Activated CD4-positive, alpha-beta T cell treated with anti-CD3 and anti-CD28 coated beads, Interleukin-2, Interleukin-4, amounts not matched to agents 100 ng/mL and 50 ng/mL, durations not matched to agents 16 hours and 8 hours (primary cell): ENCODE measurements around the gene GJB3.
"Not testable (repeated sequence)": the region's sequence is repeated elsewhere in the genome, so short reads cannot be mapped to it uniquely, and the experiment has no call there.

Experiments
- DNase-seq: peaks from one replicate; pipeline ENCODE4 v3.0.0-alpha.2; 2020; ENCODE audit warnings: low spot score

GJB3 gene

DNA sequence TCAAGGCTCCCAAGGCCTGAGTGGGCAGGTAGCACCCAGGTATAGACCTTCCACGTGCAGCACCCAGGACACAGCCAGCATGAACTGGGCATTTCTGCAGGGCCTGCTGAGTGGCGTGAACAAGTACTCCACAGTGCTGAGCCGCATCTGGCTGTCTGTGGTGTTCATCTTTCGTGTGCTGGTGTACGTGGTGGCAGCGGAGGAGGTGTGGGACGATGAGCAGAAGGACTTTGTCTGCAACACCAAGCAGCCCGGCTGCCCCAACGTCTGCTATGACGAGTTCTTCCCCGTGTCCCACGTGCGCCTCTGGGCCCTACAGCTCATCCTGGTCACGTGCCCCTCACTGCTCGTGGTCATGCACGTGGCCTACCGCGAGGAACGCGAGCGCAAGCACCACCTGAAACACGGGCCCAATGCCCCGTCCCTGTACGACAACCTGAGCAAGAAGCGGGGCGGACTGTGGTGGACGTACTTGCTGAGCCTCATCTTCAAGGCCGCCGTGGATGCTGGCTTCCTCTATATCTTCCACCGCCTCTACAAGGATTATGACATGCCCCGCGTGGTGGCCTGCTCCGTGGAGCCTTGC lies 19.7 kb upstream of the GJB3 start:
- DNase-seq: no peak

DNA sequence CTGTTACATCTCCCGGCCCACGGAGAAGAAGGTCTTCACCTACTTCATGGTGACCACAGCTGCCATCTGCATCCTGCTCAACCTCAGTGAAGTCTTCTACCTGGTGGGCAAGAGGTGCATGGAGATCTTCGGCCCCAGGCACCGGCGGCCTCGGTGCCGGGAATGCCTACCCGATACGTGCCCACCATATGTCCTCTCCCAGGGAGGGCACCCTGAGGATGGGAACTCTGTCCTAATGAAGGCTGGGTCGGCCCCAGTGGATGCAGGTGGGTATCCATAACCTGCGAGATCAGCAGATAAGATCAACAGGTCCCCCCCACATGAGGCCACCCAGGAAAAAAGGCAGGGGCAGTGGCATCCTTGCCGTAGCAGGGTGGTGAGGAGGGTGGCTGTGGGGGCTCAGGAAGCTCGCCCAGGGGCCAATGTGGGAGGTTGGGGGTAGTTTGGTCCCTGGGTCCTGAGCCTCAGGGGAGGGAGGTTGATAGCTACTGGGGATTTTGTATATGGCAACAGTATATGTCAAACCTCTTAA lies 19.2 kb upstream of the GJB3 start:
- no peak for DNase-seq

DNA sequence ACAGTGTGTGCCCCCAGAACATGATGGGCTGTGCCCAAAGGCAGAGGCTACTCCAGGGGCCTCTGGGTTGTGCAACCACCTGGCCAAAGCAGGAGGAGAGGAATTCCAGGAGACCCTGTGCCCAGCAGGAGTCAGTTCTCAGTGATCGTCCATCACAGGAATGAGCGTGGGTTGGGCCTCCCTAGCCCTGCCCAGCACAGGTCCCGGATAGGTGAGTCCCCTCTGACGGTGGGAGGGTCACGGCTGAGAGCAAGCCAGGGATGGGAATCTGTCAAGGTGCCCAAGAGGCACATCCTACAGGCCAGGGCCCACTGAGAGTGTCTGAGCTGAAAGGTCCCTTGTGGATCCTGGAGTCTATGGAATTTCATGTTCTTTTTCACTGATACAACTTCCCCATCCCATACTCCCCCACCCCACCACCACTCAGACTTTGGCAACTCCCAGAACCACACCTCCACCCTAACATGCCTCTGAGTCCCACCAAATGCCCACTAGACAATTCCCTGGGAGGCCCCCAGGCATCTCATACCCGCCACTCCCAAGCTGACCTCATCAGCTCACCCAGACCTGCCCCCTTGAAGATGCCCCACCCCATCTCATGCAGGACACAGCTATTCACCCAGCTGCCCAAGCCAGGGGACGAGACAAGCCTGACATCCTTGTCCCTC lies 18.4 kb upstream of the GJB3 start:
- DNase-seq: no peak

DNA sequence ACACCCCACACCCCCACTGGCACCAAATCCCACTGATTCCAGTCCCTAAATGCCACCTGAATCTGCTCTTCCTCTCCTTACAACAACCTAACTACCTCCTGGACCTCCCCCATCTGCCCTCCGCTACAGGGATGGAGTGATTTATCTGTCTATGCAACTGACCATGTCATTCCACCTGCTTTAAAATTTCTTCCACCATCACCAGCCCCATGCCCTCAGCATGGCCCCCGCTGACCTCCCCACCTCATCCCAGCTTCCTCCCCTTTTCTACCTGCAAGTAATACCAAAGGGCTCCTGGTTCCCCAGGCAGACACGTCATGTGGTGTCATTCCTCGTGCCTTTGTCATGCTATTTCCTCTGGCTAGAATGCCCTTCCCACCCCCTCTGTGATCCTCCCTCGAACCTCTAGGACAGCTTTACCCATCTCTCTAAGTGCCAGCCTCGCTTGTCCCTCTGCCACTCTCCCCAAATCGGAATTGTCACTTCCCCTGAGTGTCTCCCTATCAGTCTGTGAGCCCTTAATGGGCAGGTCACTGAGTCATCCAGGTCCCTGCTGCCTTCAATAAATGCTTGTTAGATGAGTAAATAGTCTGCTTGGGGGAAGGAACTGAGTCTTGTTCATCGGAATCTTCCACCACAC lies 17.8 kb upstream of the GJB3 start:
- no peak for DNase-seq

DNA sequence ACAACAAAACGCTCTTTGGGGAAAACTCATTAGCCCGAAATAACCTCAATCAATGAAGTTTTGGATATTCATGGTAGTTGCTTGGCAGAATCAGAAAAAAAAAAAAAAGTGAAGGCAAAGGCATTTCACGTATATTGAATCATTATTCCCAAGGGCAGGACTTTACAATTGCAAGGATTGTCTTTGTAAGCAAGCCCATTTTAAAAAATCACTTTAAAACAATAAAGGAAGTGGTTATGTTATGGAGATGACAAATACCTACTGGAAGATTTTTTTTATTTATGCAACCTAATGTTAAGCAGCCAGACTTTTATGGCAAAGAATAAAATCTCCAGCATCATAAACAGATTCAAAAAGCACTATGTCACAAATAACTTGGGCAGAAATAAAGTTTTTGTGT lies 12.2 kb upstream of the GJB3 start:
- DNase-seq: no peak

DNA sequence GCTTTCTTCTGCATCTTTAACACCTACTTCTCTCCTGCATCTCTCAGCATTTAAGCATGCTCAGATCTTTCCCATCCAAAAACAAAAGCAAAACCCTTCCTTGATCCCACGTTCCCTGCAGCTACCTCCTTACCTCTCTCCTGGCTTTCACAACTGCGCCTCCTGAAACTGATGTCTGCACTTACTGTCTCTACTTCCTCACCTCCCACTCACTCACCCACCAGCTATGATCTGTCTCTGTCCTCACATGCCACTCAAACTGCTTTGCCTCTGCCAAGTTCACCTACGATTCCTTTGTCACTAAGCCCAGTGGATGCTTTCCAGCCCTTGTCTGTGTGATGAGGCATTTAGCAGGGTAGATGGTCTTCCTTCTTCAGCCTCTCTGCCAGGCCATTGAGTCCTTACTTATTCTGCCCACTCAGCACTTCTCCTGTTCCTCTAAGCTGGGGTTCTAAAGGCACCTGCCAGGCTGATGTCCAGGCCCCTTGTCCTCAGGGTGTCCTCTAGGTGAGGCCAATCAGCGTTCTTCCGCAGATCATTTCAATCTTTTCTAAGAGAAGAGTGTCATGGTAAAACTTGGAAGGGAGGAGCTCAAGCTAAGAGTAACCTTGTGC lies 10.0 kb upstream of the GJB3 start:
- no peak for DNase-seq

DNA sequence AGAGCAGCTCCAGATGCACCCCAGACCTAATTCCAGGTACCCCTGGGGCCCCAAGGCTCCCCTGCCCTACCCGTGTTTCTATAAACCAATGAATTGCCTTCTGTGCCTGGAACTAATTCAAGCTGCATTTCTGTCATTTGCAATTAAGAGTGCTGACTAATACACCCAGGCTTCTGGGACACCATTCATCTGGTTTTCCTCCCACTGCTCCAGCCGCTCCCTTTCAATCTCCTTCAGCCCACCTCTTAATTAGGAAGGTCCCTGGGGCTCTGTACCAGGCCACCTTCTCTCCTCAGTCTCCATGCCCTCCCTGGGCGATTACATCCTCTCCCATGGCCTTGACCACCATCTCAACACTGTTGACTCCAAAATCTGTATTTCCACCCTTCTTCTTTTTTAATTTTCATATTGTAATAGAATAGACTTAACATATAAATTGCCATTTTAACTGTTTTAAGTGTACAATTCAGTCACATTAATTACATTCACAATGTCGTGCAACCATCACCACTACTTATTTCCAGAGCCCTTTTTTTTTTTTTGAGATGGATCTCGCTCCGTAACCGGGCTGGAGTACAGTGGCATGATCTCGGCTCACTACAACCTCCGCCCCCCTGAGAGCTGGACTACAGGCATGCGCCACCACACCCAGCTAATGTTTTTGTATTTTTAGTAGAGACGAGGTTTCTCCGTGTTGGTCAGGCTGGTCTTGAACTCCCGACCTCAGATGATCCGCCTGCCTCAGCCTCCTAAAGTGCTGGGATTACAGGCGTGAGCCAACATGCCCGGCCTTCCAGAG lies 9.2 kb upstream of the GJB3 start:
- no peak for DNase-seq

DNA sequence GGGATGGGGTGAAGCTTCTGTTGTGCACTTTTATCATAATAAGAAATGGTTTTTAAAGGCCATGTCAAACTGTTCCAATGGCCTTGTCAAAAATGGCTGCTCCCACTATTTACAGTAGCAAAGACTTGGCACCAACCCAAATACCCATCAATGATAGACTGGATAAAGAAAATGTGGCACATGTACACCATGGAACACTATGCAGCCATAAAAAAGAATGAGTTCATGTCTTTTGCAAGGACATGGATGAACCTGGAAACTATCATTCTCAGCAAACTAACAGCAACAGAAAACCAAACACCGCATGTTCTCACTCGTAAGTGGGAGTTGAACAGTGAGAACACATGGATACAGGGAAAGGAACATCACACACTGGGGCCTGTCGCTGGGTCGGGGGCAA lies 7.9 kb upstream of the GJB3 start:
- DNase-seq: not testable (repeated sequence)

DNA sequence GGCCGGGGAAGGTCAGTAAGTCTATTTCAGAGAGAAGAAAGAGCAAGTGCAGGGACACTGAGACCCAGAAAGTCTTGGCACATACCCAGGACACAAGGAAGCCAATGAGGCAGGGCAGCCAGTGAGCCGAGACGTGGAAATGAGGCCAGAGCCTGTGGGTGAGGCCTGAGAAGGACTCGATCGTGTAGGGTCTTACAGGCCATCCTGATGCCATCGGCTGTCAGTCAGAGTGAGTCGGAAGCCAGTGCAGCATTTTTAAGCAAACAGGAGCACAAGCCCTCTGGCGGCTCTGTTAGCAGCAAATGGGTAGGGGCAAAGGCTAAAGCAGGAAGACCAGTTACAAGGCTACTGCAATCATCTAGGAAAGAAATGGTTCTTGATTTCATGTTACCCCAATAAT lies 6.1 kb upstream of the GJB3 start:
- DNase-seq: no peak

DNA sequence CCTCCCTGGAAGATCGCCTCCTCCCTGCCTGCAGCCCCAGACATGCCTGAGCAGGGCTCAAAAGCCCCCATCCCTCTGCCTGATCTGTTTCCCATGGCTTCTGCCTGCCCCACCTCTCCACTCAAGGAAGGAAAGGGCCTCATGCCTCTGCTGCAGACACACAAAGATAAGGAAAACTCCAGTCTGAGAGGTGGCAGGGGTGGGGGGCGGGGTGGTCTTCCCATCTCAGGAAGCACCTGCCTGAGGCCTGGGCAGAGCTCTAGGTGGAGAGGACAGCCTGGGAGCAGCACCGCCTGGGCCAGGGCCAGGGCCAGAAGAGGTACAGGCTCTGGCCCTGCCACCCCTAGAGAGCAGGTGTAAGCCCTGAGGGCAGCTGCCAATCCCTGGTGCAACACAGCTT lies 4.1 kb upstream of the GJB3 start:
- no peak for DNase-seq

DNA sequence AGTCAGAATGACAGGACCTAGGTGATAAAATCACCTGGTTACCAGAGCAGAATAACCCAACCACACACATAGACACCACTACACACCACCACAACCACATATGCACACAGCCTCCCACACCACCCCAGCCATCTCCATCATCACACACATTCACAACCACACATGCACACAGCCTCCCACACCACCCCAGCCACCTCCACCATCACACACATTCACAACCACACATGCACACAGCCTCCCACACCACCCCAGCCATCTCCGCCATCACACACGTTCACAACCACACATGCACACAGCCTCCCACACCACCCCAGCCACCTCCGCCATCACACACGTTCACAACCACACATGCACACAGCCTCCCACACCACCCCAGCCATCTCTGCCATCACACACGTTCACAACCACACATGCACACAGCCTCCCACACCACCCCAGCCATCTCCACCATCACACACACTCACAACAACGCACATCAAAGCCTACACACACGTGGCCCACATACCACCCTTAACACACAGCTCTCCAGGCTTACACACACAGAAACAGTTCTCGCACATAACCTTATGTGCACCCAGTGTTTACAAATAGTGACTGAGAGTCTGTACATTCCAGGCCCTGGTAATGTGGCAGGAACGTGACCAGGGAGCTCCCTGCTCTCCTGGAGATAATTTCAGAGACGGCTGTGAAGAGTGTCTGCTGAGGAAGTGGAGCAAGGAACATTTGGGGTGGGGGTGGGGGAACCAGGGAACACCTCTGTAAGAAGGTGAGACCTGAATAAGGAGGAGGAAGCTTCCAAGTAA lies 3.3 kb upstream of the GJB3 start:
- no peak for DNase-seq

DNA sequence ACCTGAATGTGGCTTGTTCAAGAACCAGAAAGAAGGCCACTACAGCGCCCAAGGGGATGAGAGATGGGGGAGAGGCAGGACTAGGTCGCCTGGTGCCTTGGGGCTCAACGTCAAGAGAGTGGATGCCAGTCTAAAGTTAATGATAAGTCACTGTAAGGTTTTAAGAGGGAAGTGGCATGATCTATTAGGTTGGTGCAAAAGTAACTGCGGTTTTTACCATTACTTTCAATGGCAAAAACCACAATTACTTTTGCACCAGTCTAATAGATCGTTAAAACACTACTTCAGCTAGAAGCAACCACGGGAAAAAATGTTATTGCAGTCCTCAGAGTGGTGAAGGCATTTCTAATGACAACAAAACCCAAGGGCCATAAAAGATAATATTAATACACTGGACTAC lies 2.6 kb upstream of the GJB3 start:
- no peak for DNase-seq

DNA sequence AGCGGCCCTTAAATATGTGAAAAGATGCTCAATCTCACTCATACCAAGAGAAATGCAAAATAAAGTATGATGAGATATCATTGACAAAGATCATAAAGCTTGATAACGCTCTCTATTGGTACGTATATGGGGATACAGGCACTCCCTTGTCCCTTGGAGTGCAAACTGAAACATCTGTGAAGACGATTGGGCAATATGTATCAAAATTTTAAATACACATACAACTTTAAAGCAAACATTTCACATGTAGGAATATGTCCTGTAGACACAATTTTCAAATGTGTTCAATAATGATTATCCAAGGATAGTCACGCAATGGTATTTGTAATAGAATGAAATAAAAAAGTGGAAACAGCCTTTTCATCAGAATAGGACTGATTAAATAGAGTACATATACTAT lies 2.0 kb upstream of the GJB3 start:
- DNase-seq: no peak

DNA sequence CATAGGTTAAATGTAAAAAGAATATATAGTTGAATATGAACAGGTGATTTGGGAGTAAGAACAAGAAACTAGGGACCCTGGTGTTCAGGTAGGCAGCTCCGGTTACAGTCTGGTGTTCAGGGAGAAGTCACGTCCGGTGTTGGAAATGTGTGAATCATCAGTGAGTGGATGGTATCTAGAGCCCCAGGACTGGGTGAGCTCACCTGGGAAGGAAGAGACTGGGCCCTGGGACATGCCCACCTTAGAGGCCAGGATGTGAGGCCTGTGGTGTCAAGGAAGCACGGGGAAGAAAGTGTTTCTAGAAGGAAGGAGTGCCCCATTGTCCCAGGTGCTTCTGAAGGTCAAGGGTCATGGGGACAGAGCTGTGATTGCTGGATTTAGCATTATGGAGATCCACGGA lies 1.5 kb upstream of the GJB3 start:
- no peak for DNase-seq

DNA sequence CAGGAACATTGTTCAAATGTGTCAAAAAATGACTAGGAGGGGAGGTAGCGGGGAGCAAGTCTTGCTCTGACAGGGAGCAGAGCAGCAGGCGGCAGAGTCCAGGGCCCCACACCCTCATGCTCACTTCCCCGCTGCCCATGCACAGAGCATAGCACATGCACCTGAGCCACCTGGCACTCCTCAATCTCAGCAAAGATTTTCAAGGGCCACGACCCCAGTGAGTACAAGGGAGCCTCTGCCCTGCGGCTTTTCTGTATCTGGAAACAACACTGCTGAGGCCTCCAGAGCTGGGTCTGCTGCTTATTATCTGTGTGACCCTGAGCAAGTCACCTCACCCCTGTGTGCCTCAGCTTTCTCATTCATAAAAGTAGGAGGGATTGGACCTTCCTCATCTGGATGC lies 1.1 kb upstream of the GJB3 start:
- DNase-seq: no peak

DNA sequence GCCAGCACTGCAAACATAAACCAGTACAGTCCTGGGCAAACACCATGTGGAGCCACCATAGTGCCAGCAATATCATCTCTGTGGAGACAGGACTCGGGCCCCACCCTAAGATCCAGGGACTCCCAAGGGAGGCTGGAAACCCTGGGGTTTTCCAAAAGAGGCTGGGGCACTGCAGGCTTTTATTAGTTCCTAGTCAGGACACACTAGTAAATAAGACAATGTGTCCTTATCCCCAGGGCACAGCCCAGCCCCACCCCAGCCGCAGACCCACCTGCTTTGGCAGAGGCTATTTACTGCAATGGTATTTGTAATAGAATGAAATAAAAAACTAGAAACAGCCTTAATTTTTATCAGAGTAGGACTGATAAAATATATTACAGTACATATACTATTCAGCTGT lies 486 bp upstream of the GJB3 start:
- no peak for DNase-seq

DNA sequence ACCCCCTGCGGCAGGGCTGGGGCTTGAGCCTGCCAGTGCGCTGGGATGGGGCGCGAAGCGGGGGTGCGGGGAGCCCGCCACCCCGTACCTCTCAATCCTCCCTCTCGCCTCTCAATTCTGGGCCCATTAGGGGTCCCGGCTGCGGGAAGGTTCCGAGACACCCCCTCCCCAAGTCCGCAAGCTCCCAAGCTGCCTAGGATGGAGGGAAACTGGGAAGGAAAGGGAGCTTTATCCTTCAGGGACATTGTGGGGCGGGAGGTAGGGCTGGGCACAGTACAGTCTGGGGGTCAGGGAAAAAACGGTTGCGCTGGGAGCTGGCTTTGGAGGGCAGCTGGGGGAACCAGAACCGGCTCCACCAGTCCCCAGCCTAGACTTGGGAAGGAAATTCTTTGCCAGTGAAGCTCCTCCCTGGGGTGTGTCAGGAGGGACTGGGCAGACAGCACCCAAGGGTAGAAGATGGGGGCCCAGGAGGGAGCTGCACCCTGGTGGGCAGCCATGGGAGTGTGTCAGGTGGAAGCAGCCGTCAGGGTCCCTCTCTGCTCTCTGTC lies 904 bp downstream of the GJB3 start:
- no peak for DNase-seq

DNA sequence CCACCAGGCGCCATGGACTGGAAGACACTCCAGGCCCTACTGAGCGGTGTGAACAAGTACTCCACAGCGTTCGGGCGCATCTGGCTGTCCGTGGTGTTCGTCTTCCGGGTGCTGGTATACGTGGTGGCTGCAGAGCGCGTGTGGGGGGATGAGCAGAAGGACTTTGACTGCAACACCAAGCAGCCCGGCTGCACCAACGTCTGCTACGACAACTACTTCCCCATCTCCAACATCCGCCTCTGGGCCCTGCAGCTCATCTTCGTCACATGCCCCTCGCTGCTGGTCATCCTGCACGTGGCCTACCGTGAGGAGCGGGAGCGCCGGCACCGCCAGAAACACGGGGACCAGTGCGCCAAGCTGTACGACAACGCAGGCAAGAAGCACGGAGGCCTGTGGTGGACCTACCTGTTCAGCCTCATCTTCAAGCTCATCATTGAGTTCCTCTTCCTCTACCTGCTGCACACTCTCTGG lies 3.8 kb downstream of the GJB3 start:
- DNase-seq: no peak

DNA sequence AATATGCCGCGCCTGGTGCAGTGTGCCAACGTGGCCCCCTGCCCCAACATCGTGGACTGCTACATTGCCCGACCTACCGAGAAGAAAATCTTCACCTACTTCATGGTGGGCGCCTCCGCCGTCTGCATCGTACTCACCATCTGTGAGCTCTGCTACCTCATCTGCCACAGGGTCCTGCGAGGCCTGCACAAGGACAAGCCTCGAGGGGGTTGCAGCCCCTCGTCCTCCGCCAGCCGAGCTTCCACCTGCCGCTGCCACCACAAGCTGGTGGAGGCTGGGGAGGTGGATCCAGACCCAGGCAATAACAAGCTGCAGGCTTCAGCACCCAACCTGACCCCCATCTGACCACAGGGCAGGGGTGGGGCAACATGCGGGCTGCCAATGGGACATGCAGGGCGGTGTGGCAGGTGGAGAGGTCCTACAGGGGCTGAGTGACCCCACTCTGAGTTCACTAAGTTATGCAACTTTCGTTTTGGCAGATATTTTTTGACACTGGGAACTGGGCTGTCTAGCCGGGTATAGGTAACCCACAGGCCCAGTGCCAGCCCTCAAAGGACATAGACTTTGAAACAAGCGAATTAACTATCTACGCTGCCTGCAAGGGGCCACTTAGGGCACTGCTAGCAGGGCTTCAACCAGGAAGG lies 4.3 kb downstream of the GJB3 start:
- no peak for DNase-seq

DNA sequence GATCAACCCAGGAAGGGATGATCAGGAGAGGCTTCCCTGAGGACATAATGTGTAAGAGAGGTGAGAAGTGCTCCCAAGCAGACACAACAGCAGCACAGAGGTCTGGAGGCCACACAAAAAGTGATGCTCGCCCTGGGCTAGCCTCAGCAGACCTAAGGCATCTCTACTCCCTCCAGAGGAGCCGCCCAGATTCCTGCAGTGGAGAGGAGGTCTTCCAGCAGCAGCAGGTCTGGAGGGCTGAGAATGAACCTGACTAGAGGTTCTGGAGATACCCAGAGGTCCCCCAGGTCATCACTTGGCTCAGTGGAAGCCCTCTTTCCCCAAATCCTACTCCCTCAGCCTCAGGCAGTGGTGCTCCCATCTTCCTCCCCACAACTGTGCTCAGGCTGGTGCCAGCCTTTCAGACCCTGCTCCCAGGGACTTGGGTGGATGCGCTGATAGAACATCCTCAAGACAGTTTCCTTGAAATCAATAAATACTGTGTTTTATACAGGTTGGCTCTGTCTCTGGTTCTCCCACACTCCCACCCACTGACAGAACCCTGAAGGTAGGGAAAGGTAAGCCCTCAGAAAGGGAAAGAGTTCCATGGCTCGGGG lies 5.0 kb downstream of the GJB3 start:
- DNase-seq: no peak
